Endodermal cell (in vitro differentiated cells): ENCODE data around the gene SH3PXD2A. TPM values are rescaled to one million over a fixed set of nuclear protein-coding genes. Genes with fewer than 3 reads are reported as not detected.

Source experiments
- DNase-seq: peaks from one replicate; pipeline ENCODE4 v3.0.0-alpha.2; 2017
- H3K27ac ChIP-seq: 2 replicates; pipeline ENCODE4 v1.5.1; 2013; ENCODE audit warnings: mild to moderate bottlenecking, low read depth, low read length, moderate library complexity
- H3K27me3 ChIP-seq: 2 replicates; pipeline ENCODE4 v1.6.1; 2013; ENCODE audit warnings: mild to moderate bottlenecking, low read length, moderate library complexity; ENCODE audit not compliant: insufficient read depth, control insufficient read depth, poor library complexity, severe bottlenecking
- H3K36me3 ChIP-seq: 2 replicates; pipeline ENCODE4 v1.7.0; 2013; ENCODE audit warnings: mild to moderate bottlenecking, low read length, moderate library complexity; ENCODE audit not compliant: control insufficient read depth, insufficient read depth
- H3K4me1 ChIP-seq: one replicate; pipeline ENCODE4 v1.7.0; 2013; ENCODE audit warnings: low read length; ENCODE audit not compliant: control insufficient read depth, insufficient read depth
- H3K4me3 ChIP-seq: 2 replicates; pipeline ENCODE4 v1.5.1; 2013; ENCODE audit warnings: mild to moderate bottlenecking, low read length, moderate library complexity
- H3K9ac ChIP-seq: 2 replicates; pipeline ENCODE4 v1.6.1; 2013; ENCODE audit warnings: mild to moderate bottlenecking, low read length, moderate library complexity; ENCODE audit not compliant: poor library complexity, severe bottlenecking; ENCODE audit errors: extremely low read depth
- H3K9me3 ChIP-seq: 2 replicates; pipeline ENCODE4 v1.6.1; 2013; ENCODE audit warnings: mild to moderate bottlenecking, low read length, moderate library complexity; ENCODE audit not compliant: control insufficient read depth
- H3K27ac Mint-ChIP-seq: 2 replicates; pipeline ENCODE4 v1.8.0; 2020; ENCODE audit warnings: mixed read lengths
- H3K27me3 Mint-ChIP-seq: 2 replicates; pipeline ENCODE4 v1.8.0; 2021; ENCODE audit warnings: mild to moderate bottlenecking, mixed read lengths; ENCODE audit not compliant: insufficient read depth
- H3K36me3 Mint-ChIP-seq: 2 replicates; pipeline ENCODE4 v1.8.0; 2020; ENCODE audit warnings: low read depth, mixed read lengths
- H3K4me1 Mint-ChIP-seq: 2 replicates; pipeline ENCODE4 v1.8.0; 2020; ENCODE audit warnings: mixed read lengths
- H3K4me3 Mint-ChIP-seq: 2 replicates; pipeline ENCODE4 v1.8.0; 2020; ENCODE audit warnings: mild to moderate bottlenecking, moderate library complexity, mixed read lengths
- H3K9me3 Mint-ChIP-seq: 2 replicates; pipeline ENCODE4 v1.8.0; 2020; ENCODE audit warnings: mild to moderate bottlenecking, mixed read lengths
- WGBS, 2 experiments: methylation state at CpG; one replicate each; pipeline versions ENCODE4 v1.1.5 to v1.1.7; 2013; ENCODE audit warnings: missing lambda C conversion rate in 2 of 2, mixed read lengths in 1 of 2; ENCODE audit not compliant: insufficient coverage in 1 of 2, insufficient read length in 1 of 2; 5-methylcytosine and 5-hydroxymethylcytosine counted together
- total RNA-seq, 2 donors: library from RNA; stranded (reverse); fragmentation: NEBNext Ultra II Directional in 1 of 2; extraction: Animal tissue kit (Norgen Biotek cat#: 25700) in 1 of 2; gene quantifications; 2 replicates in 1 of 2; 3 replicates in 1 of 2; pipeline ENCODE4 v1.2.1, GENCODE V29; 2021
- TF ChIP-seq, protein P1 (sequence below): fragments of 200-600 bp; sonication (generic); conservative IDR thresholded peaks from 2 replicates; pipeline ENCODE4 v1.5.0; 2021; ENCODE audit warnings: antibody characterized with exemption, mild to moderate bottlenecking

SH3PXD2A gene
- total RNA-seq, 2 donors from 2014 or later: 15.7 to 22.6 TPM

DNA sequence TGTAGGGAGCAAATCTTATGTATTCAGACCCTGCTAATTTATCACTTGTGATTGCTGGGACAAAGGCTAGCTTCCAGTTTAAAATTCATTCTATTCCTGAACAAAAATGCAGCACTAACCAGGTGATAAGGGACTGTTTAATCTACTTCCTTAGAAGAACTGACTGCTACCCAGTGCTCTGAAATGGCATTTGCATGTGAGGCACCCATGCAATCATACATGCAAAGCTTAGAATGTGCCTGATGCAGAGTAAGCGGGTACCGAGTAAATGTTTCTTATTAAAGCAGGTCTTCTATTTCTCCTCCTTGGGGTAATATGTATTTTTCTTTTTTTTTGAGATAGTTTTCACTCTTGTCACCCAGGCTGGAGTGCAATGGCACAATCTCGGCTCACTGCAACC, 307.4 kb downstream of the SH3PXD2A start:
- Histone ChIP-seq H3K27me3 (no peaks in the 10 kb centered on the region), H3K36me3 (no peaks in the 10 kb centered on the region), H3K4me1 (peaks cover 6% of the 10 kb centered on the region), H3K9me3 (no peaks in the 10 kb centered on the region), H3K27ac (no peak overlapping the region), H3K4me3 (no peak overlapping the region), H3K9ac (no peak overlapping the region)
- Mint-ChIP-seq H3K27me3 (peaks cover 23% of the 10 kb centered on the region), H3K36me3 (no peaks in the 10 kb centered on the region), H3K9me3 (peaks cover 17% of the 10 kb centered on the region), H3K4me3 (no peak overlapping the region), H3K4me1 (peaks cover 15% of the 10 kb centered on the region), H3K27ac (no peak overlapping the region)
- DNase-seq: no peak
- TF ChIP-seq, protein P1, sequence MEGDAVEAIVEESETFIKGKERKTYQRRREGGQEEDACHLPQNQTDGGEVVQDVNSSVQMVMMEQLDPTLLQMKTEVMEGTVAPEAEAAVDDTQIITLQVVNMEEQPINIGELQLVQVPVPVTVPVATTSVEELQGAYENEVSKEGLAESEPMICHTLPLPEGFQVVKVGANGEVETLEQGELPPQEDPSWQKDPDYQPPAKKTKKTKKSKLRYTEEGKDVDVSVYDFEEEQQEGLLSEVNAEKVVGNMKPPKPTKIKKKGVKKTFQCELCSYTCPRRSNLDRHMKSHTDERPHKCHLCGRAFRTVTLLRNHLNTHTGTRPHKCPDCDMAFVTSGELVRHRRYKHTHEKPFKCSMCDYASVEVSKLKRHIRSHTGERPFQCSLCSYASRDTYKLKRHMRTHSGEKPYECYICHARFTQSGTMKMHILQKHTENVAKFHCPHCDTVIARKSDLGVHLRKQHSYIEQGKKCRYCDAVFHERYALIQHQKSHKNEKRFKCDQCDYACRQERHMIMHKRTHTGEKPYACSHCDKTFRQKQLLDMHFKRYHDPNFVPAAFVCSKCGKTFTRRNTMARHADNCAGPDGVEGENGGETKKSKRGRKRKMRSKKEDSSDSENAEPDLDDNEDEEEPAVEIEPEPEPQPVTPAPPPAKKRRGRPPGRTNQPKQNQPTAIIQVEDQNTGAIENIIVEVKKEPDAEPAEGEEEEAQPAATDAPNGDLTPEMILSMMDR: no peak
- 98 to 100% methylated on average over 1 to 3 of the region's 3 CpGs for WGBS, 2 experiments

GRCh38 chr10:103547391-103547946, 307.9 kb downstream of the SH3PXD2A start:
- Mint-ChIP-seq H3K4me1 (peaks cover 20% of the 10 kb centered on the region), H3K36me3 (no peaks in the 10 kb centered on the region), H3K4me3 (no peak overlapping the region), H3K27me3 (peaks cover 19% of the 10 kb centered on the region), H3K27ac (no peak overlapping the region), H3K9me3 (peaks cover 12% of the 10 kb centered on the region)
- H3K9me3 ChIP-seq: no peaks in the 10 kb centered on the region
- H3K9ac ChIP-seq: no peak overlapping the region
- TF ChIP-seq, protein P1: no peak
- no peaks in the 10 kb centered on the region for H3K36me3 ChIP-seq
- DNase-seq: peak; percentile 46
- peaks cover 6% of the 10 kb centered on the region for H3K4me1 ChIP-seq
- 85 to 94% methylated on average over 8 to 10 of the region's 10 CpGs for WGBS, 2 experiments
- no peaks in the 10 kb centered on the region for H3K27me3 ChIP-seq
- H3K4me3 ChIP-seq: no peak overlapping the region
- H3K27ac ChIP-seq: no peak overlapping the region

GRCh38 chr10:103546401-103546800, 309.0 kb downstream of the SH3PXD2A start:
- WGBS, 2 experiments: 83 to 86% methylated on average over 1 of the region's 1 CpG
- Mint-ChIP-seq H3K27me3 (peaks cover 15% of the 10 kb centered on the region), H3K4me3 (no peak overlapping the region), H3K27ac (no peak overlapping the region), H3K4me1 (peaks cover 22% of the 10 kb centered on the region), H3K36me3 (no peaks in the 10 kb centered on the region), H3K9me3 (peaks cover 3% of the 10 kb centered on the region)
- Histone ChIP-seq H3K4me3 (no peak overlapping the region), H3K36me3 (no peaks in the 10 kb centered on the region), H3K27me3 (no peaks in the 10 kb centered on the region), H3K9ac (no peak overlapping the region), H3K27ac (no peak overlapping the region), H3K9me3 (no peaks in the 10 kb centered on the region), H3K4me1 (peaks cover 6% of the 10 kb centered on the region)
- DNase-seq: no peak
- TF ChIP-seq, protein P1: no peak
